PC-3 (cell line): ENCODE data around the gene XPNPEP3.

Source experiments
- EZH2 ChIP-seq: fragments of 300-600 bp; sonication (generic); IDR thresholded peaks from one replicate; pipeline ENCODE4 v1.6.1; 2017; ENCODE audit warnings: antibody characterized with exemption, mild to moderate bottlenecking, low read length; ENCODE audit not compliant: unreplicated experiment
- EZH2phosphoT487 ChIP-seq: fragments of 300-600 bp; sonication (generic); IDR thresholded peaks from 2 replicates; pipeline ENCODE4 v1.6.1; 2018; ENCODE audit warnings: mild to moderate bottlenecking, antibody characterized with exemption, low read length, borderline replicate concordance
- TF ChIP-seq, protein P1 (sequence below): fragments of 300-600 bp; sonication (generic); conservative IDR thresholded peaks from 2 replicates; pipeline ENCODE4 v1.5.1; 2017; ENCODE audit warnings: antibody characterized with exemption, low read depth, mild to moderate bottlenecking, low read length

- TF ChIP-seq, protein P1, sequence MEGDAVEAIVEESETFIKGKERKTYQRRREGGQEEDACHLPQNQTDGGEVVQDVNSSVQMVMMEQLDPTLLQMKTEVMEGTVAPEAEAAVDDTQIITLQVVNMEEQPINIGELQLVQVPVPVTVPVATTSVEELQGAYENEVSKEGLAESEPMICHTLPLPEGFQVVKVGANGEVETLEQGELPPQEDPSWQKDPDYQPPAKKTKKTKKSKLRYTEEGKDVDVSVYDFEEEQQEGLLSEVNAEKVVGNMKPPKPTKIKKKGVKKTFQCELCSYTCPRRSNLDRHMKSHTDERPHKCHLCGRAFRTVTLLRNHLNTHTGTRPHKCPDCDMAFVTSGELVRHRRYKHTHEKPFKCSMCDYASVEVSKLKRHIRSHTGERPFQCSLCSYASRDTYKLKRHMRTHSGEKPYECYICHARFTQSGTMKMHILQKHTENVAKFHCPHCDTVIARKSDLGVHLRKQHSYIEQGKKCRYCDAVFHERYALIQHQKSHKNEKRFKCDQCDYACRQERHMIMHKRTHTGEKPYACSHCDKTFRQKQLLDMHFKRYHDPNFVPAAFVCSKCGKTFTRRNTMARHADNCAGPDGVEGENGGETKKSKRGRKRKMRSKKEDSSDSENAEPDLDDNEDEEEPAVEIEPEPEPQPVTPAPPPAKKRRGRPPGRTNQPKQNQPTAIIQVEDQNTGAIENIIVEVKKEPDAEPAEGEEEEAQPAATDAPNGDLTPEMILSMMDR, result no peak
- TF ChIP-seq EZH2 (no peak), EZH2phosphoT487 (no peak)
These were observed 17.1 kb downstream of the XPNPEP3 start for GRCh38 chr22:40874016-40874415.
